ENCODE measurements around the gene RASGRF2. TPM values are rescaled to one million over a fixed set of nuclear protein-coding genes. Genes with fewer than 3 reads are reported as not detected.

RASGRF2 gene
- total RNA-seq, 2 experiments from 2014 or later = 7.5 to 7.8 TPM

DNA sequence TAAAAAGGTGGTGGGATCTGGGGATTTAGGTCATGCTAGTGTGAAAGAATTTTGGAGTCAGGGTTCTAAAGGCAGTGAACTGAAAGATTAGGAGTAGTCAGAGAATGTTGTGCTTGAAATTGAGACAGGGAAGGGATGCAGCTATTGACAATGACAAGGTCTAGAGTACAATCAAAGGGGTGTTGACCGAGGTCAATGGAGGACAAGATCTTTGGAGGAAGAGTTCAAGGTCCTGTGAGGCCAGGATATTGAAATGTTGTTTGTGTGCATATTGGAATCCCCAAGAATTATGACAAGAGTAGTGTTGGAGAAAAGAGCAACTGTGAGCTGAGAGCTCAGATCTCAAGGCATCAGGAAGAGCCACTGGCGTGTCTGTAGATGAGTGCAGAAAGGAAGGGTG is 116.9 kb downstream of the RASGRF2 start:
- H3K27me3 Mint-ChIP-seq = no peaks in the 10 kb centered on the region
- no peak overlapping the region for H3K27ac Mint-ChIP-seq
- peaks cover 5% of the 10 kb centered on the region for H3K9me3 Mint-ChIP-seq
- H3K4me3 Mint-ChIP-seq = no peak overlapping the region
- no peaks in the 10 kb centered on the region for H3K4me1 Mint-ChIP-seq
- ChIA-PET CTCF (interaction anchor here (0.6 to 1.5 kb wide), 3 partner anchors 8 to 741 kb away, joined by 3 to 4 read pairs (median 3); no protein-coding TSS in a partner anchor), POLR2A (interaction anchor here (0.7 kb wide), 1 partner anchor 126 kb away, joined by 5 read pairs; no protein-coding TSS in a partner anchor)
- no peak for DNase-seq
- H3K36me3 Mint-ChIP-seq (ENCODE audit: low read depth) = peaks cover 26% of the 10 kb centered on the region

GRCh38 chr5:81078930-81079329 is 118.8 kb downstream of the RASGRF2 start:
- Mint-ChIP-seq H3K27me3 (no peaks in the 10 kb centered on the region), H3K4me1 (peaks cover 4% of the 10 kb centered on the region), H3K9me3 (peaks cover 5% of the 10 kb centered on the region), H3K36me3 (ENCODE audit: low read depth) (peaks cover 23% of the 10 kb centered on the region), H3K27ac (no peak overlapping the region), H3K4me3 (no peak overlapping the region)
- CTCF ChIA-PET = interaction anchor here (0.6 kb wide), 1 partner anchor 111 kb away, joined by 4 read pairs; no protein-coding TSS in a partner anchor
- DNase-seq = no peak
- POLR2A ChIA-PET = no interaction called here

DNA sequence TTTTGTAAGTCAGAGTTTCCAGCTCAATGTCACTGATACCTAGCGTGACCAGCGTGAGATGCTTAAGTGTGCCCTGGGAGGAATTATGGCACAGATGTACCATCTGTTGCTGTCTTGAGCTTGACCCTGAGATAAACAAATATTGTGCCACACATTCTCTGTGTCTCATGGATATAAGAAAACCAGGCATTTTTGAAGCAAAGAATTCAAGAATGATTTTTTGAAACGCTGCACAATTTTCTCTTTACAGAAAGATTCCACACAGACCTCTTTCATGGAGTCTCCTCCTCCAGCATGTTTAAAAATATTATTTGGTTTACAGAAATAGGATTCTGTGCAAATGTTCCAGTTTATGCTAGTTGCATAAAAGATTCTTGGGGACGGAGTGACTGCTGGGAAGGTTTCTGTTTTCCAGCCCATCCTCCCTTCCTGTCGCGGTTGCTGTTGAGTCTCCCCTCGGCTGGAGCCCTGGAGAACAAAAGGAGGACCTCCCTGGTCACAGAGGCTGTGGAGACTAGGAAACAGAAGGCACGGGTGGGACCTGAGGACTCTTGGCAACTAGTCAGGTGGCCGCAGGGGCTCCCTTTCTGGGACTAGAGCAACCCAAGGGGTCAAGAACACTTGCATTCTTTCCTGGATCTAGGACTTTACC is 120.8 kb downstream of the RASGRF2 start:
- H3K9me3 Mint-ChIP-seq = peaks cover 5% of the 10 kb centered on the region
- no peak for DNase-seq
- no peak overlapping the region for H3K27ac Mint-ChIP-seq
- H3K4me1 Mint-ChIP-seq = peaks cover 4% of the 10 kb centered on the region
- H3K27me3 Mint-ChIP-seq = no peaks in the 10 kb centered on the region
- CTCF ChIA-PET = no interaction called here
- peaks cover 22% of the 10 kb centered on the region for H3K36me3 Mint-ChIP-seq (ENCODE audit: low read depth)
- POLR2A ChIA-PET = no interaction called here
- no peak overlapping the region for H3K4me3 Mint-ChIP-seq

DNA sequence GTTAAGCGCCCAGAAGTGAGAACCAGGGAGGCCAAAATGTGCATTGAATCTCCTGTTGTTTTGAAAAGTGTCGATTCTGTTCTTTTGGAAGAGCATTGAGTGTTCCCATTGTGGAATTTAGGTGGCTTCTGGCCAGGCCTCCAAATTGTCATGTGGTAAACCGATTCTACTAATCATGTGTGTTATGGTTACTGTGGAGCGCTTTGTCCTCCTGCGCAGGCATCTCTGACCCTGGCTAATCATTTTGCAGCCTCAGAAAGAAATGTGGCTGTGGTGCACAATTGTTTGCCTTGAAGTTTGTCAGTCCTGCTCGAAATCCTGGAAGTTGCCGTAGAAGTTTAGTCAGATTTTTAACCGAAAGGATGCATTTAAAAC is 121.3 kb downstream of the RASGRF2 start:
- Mint-ChIP-seq H3K36me3 (ENCODE audit: low read depth) (peaks cover 22% of the 10 kb centered on the region), H3K27ac (no peak overlapping the region), H3K4me3 (no peak overlapping the region), H3K9me3 (peaks cover 5% of the 10 kb centered on the region), H3K27me3 (no peaks in the 10 kb centered on the region), H3K4me1 (peaks cover 4% of the 10 kb centered on the region)
- ChIA-PET CTCF (no interaction called here), POLR2A (no interaction called here)
- no peak for DNase-seq

DNA sequence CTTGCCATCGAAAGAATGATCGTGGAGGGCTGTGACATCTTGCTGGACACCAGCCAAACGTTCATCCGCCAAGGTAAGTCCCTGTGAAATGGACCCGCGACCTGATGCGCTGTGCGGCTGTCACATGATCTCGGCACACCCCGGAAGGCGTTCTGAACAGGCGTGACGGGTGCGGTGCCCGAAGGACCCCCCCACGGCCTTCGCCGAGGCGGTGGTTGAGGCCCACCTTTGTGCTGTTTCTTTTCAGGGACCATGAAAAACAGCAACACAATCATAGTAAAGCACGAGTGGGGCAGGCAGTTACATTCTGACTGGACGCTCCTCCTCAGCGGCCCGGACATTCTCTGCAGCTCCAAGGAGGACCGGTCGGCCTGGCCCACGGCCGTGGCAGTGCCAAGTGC is 126.7 kb downstream of the RASGRF2 start:
- no peak for DNase-seq
- H3K4me1 Mint-ChIP-seq = peaks cover 4% of the 10 kb centered on the region
- H3K9me3 Mint-ChIP-seq = no peaks in the 10 kb centered on the region
- no peak overlapping the region for H3K4me3 Mint-ChIP-seq
- H3K27ac Mint-ChIP-seq = no peak overlapping the region
- ChIA-PET POLR2A (no interaction called here), CTCF (interaction anchor here (0.7 to 1.1 kb wide), 2 partner anchors 124 to 156 kb away, joined by 3 read pairs; no protein-coding TSS in a partner anchor)
- H3K27me3 Mint-ChIP-seq = no peaks in the 10 kb centered on the region
- H3K36me3 Mint-ChIP-seq (ENCODE audit: low read depth) = peaks cover 7% of the 10 kb centered on the region

- Mint-ChIP-seq H3K4me1 (no peaks in the 10 kb centered on the region), H3K4me3 (no peak overlapping the region), H3K36me3 (ENCODE audit: low read depth) (peaks cover 4% of the 10 kb centered on the region), H3K9me3 (no peaks in the 10 kb centered on the region), H3K27ac (no peak overlapping the region), H3K27me3 (no peaks in the 10 kb centered on the region)
- ChIA-PET POLR2A (no interaction called here), CTCF (interaction anchor here (1.5 kb wide), 1 partner anchor 9 kb away, joined by 7 read pairs; no protein-coding TSS in a partner anchor)
- DNase-seq = no peak
Measured at GRCh38 chr5:81091199-81091598, 131.0 kb downstream of the RASGRF2 start.

DNA sequence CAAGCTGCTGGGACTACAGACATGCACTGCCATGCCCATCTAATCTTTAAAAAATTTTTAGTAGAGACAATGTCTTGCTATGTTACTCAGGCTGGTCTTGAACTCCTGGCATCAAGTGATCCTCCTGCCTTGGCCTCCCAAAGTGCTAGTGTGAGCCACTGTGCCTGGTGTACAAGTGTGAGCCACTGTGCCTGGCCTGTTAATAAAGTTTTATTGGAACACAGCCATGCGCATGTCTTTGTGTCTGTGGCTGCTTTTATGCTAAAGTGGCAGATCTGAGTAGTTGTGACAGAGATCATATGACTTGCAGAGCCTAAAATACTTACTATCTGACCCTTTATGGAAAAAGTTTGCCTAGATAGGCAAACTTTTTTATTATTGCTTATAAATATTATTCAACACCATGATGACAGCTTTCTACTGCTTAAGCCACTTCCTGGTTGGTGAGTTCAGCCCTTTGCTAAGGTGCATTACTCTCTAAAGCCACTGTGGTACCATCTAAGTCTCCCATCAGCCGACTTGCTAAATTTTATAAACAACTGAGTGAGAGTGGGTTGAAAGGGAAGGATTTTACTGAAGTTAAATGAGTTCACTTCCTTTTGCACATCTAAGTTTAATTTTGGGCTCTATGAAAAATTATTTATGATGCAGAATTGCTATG is 133.5 kb downstream of the RASGRF2 start:
- no peaks in the 10 kb centered on the region for H3K9me3 Mint-ChIP-seq
- no peaks in the 10 kb centered on the region for H3K36me3 Mint-ChIP-seq (ENCODE audit: low read depth)
- POLR2A ChIA-PET = no interaction called here
- no peak overlapping the region for H3K27ac Mint-ChIP-seq
- no peak overlapping the region for H3K4me3 Mint-ChIP-seq
- DNase-seq = no peak
- no peaks in the 10 kb centered on the region for H3K27me3 Mint-ChIP-seq
- CTCF ChIA-PET = interaction anchor here (1.3 to 1.8 kb wide), 2 partner anchors 8 to 383 kb away, joined by 3 to 4 read pairs; no protein-coding TSS in a partner anchor
- H3K4me1 Mint-ChIP-seq = no peaks in the 10 kb centered on the region

DNA sequence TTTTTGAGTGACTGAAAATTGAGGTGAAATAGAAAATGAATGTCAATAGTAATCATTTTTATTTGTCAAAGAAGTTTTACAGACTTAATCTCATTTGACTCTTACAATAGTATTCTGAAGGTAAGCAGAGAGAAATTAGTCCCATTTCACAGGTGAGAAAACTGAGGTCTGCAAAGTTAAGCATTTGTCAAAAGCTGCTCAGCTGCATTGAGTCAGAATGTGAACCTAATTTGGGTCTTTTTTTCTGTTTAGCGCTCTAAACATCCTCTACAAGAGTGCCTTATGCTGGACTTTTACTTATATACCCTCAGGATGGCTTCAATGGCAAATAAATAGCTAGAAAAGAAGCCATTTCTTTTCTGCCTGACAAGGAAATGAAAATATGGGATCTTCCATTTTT is 135.7 kb downstream of the RASGRF2 start:
- H3K9me3 Mint-ChIP-seq = no peaks in the 10 kb centered on the region
- no peak overlapping the region for H3K4me3 Mint-ChIP-seq
- no peak overlapping the region for H3K27ac Mint-ChIP-seq
- no peaks in the 10 kb centered on the region for H3K4me1 Mint-ChIP-seq
- CTCF ChIA-PET = interaction anchor here (1.8 kb wide), 1 partner anchor 10 kb away, joined by 4 read pairs; no protein-coding TSS in a partner anchor
- POLR2A ChIA-PET = no interaction called here
- no peak for DNase-seq
- no peaks in the 10 kb centered on the region for H3K27me3 Mint-ChIP-seq
- H3K36me3 Mint-ChIP-seq (ENCODE audit: low read depth) = no peaks in the 10 kb centered on the region

DNA sequence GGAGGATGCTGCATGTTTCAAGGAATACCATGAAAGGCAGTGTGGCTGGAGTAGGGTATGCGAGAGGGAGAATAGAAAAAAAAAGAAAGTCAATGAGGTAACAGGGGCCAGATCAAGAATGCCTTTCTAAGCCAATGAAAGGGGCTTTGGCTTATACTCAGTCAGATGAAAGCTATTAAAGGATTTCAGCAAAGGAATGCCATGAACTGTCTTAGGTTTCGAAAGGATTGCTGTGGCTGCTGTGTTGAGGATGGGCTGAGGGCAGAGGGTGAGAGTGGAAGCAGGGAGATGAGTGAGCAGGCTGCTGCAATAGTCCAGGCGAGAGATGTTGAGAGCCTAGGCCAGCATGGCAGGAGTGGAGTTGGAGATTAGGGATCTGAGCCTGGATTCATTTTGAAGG is 137.6 kb downstream of the RASGRF2 start:
- Mint-ChIP-seq H3K36me3 (ENCODE audit: low read depth) (no peaks in the 10 kb centered on the region), H3K4me3 (no peak overlapping the region), H3K27ac (no peak overlapping the region), H3K27me3 (no peaks in the 10 kb centered on the region), H3K9me3 (no peaks in the 10 kb centered on the region), H3K4me1 (no peaks in the 10 kb centered on the region)
- POLR2A ChIA-PET = no interaction called here
- DNase-seq = no peak
- CTCF ChIA-PET = interaction anchor here (2.1 kb wide), 1 partner anchor 11 kb away, joined by 8 read pairs; no protein-coding TSS in a partner anchor

DNA sequence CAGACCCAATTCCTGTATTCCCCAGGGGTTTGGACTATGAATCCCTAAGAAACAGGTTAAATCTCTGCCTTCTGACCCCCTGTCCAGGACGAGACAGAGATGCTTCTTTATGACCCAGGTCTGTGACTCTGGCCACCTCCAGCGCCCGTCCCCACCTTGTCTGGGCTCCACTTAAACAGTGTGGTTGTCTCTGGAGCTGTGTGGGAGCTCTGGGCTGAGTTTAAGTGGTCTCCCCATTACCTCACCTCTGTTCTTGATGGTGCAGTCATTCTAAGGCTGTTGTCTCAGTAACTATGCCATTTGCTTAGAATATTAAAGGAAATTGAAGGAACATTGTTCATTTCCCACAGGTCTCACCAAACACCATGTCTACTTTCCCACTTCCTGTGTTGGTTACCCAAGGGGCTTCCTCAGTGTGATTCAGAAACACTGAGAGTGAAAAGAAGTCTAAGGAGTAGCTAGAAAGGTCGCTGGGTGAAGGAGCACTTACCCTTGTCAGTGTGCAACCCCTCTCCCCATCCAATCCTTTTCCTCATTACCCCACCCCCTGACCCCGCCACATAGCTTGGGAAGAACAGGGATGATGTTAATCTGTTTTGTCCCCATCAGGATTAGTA is 145.2 kb downstream of the RASGRF2 start:
- Mint-ChIP-seq H3K4me1 (peaks cover 20% of the 10 kb centered on the region), H3K27me3 (no peaks in the 10 kb centered on the region), H3K36me3 (ENCODE audit: low read depth) (no peaks in the 10 kb centered on the region), H3K9me3 (no peaks in the 10 kb centered on the region), H3K4me3 (no peak overlapping the region), H3K27ac (peak overlapping the region; percentile 6)
- ChIA-PET CTCF (interaction anchor here (0.6 kb wide), 1 partner anchor 229 kb away, joined by 4 read pairs; no protein-coding TSS in a partner anchor), POLR2A (interaction anchor here (0.5 to 0.6 kb wide), 2 partner anchors 142 to 176 kb away, joined by 3 read pairs; no protein-coding TSS in a partner anchor)
- no peak for DNase-seq

GRCh38 chr5:81115261-81115660 is 155.1 kb downstream of the RASGRF2 start:
- Mint-ChIP-seq H3K27ac (peak overlapping the region; percentile 34), H3K4me1 (no peaks in the 10 kb centered on the region), H3K27me3 (no peaks in the 10 kb centered on the region), H3K36me3 (ENCODE audit: low read depth) (peaks cover 3% of the 10 kb centered on the region), H3K4me3 (no peak overlapping the region), H3K9me3 (no peaks in the 10 kb centered on the region)
- ChIA-PET POLR2A (no interaction called here), CTCF (interaction anchor here (0.7 kb wide), 1 partner anchor 17 kb away, joined by 3 read pairs; no protein-coding TSS in a partner anchor)
- no peak for DNase-seq

- ChIA-PET POLR2A (interaction anchor here (0.6 kb wide), 1 partner anchor 298 kb away, joined by 3 read pairs; no protein-coding TSS in a partner anchor), CTCF (interaction anchor here (1.0 kb wide), 1 partner anchor 9 kb away, joined by 6 read pairs; no protein-coding TSS in a partner anchor)
- H3K4me3 Mint-ChIP-seq = no peak overlapping the region
- no peaks in the 10 kb centered on the region for H3K27me3 Mint-ChIP-seq
- DNase-seq = no peak
- no peaks in the 10 kb centered on the region for H3K9me3 Mint-ChIP-seq
- peaks cover 11% of the 10 kb centered on the region for H3K4me1 Mint-ChIP-seq
- peaks cover 11% of the 10 kb centered on the region for H3K36me3 Mint-ChIP-seq (ENCODE audit: low read depth)
- H3K27ac Mint-ChIP-seq = no peak overlapping the region
Measured at GRCh38 chr5:81117566-81117965, 157.4 kb downstream of the RASGRF2 start.

DNA sequence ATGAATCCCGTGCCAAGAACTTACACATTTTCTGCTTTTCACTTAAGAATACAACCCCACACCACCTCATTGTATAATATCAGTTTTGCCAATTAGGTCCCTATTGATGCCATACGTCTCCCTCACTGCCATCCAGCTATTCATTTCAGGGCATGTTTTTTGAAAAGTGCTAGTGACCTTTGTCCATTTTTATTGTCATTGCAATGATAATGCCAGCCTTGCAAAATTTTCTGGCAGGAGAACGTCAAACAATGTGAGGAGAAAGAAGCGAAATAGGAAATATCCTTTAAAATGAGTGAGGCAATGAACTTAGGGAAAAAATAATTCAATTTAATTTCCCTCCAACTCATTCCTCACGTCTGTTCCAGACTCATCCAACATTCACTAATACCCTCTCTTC is 161.1 kb downstream of the RASGRF2 start:
- no peak for DNase-seq
- no peaks in the 10 kb centered on the region for H3K27me3 Mint-ChIP-seq
- H3K36me3 Mint-ChIP-seq (ENCODE audit: low read depth) = peaks cover 10% of the 10 kb centered on the region
- no peaks in the 10 kb centered on the region for H3K9me3 Mint-ChIP-seq
- ChIA-PET CTCF (interaction anchor here (1.2 kb wide), 1 partner anchor 24 kb away, joined by 3 read pairs; no protein-coding TSS in a partner anchor), POLR2A (no interaction called here)
- no peak overlapping the region for H3K4me3 Mint-ChIP-seq
- no peak overlapping the region for H3K27ac Mint-ChIP-seq
- peaks cover 12% of the 10 kb centered on the region for H3K4me1 Mint-ChIP-seq

All from activated CD4-positive, alpha-beta T cell treated with anti-CD3 and anti-CD28 coated beads, Interleukin-2, amount 10 ng/mL, durations not matched to agents 7 days and 5 days (primary cell).